Right lobe of liver (tissue), 4 donors: Measurements from ENCODE around the gene PLCE1.

Source experiments
- POLR2A ChIP-seq: fragments of 450-650 bp; IDR thresholded peaks from one replicate; pipeline ENCODE4 v1.6.1; 2017; ENCODE audit warnings: antibody characterized with exemption, mild to moderate bottlenecking
- TF ChIP-seq, protein P1 (sequence below), 4 donors: fragments of 200-600 bp in 3 of 4; fragments of 450-650 bp in 1 of 4; IDR thresholded peaks; one replicate each; pipeline versions ENCODE4 v1.5.1 to v1.8.0; 2016 to 2022; ENCODE audit warnings: antibody characterized with exemption in 4 of 4, mild to moderate bottlenecking in 2 of 4
- donor health status: DM: no; HTN: no; CAD: no.
- donor health status: DM: no; HTN: no; CAD: no.
- donor health status: DM: no; HTN: yes; CAD: no.

DNA sequence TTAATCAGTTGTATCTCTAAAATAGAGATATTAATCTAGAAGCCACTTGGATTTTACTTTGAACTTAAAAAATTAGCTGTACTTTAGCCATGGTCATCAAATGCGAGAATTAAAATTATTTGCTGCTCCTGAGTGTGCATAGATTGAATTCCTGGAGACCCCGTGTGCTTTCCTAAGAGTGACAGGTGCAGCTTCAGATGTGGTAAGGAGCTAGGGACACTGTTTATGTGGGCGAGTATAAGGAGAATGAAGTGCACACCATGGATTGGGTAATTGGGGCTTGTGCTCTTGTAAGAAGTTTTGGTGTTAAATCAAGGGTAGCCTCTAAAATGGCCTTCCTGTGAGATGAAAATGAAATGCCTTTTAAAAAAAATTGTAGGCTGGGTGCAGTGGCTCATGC, 9.8 kb downstream of the PLCE1 start:
- no peak for TF ChIP-seq POLR2A
- TF ChIP-seq, protein P1, sequence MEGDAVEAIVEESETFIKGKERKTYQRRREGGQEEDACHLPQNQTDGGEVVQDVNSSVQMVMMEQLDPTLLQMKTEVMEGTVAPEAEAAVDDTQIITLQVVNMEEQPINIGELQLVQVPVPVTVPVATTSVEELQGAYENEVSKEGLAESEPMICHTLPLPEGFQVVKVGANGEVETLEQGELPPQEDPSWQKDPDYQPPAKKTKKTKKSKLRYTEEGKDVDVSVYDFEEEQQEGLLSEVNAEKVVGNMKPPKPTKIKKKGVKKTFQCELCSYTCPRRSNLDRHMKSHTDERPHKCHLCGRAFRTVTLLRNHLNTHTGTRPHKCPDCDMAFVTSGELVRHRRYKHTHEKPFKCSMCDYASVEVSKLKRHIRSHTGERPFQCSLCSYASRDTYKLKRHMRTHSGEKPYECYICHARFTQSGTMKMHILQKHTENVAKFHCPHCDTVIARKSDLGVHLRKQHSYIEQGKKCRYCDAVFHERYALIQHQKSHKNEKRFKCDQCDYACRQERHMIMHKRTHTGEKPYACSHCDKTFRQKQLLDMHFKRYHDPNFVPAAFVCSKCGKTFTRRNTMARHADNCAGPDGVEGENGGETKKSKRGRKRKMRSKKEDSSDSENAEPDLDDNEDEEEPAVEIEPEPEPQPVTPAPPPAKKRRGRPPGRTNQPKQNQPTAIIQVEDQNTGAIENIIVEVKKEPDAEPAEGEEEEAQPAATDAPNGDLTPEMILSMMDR (IDR thresholded peaks at IDR 0.05), result no peak
